ENCODE data around the gene IQGAP1.

Gene IQGAP1

GRCh38 chr15:90531147-90531546 is 143.1 kb downstream of the IQGAP1 start:
- no peak for DNase-seq (ENCODE audit: low spot score)

GRCh38 chr15:90535254-90535653 is 147.2 kb downstream of the IQGAP1 start:
- DNase-seq (ENCODE audit: low spot score): no peak

GRCh38 chr15:90539789-90540188 is 151.7 kb downstream of the IQGAP1 start:
- no peak for DNase-seq (ENCODE audit: low spot score)

- no peak for DNase-seq (ENCODE audit: low spot score)
These were observed 152.7 kb downstream of the IQGAP1 start for GRCh38 chr15:90540768-90541167.

GRCh38 chr15:90545095-90545494 is 157.1 kb downstream of the IQGAP1 start:
- no peak for DNase-seq (ENCODE audit: low spot score)

DNA sequence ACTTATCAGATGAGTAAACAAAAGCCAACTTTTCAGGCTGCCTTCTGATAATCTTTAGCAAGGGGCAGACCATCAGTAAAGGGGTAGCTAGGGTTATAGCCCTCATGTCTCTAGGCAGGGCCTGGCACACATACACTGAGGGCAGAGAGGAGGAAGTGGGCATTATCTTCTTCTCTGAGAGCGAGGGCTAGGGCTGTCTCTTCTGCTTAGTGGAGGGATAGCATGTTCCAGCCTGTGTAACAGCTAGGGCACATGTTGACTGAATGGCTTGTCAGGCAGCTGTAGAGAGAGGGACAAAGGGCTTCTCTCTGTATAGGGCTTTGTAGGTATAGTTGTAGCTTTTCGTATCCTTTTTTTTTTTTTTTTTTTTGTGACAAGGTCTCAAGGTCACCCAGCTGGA is 159.5 kb downstream of the IQGAP1 start:
- no peak for DNase-seq (ENCODE audit: low spot score)

GRCh38 chr15:90550919-90551318 is 162.9 kb downstream of the IQGAP1 start:
- DNase-seq (ENCODE audit: low spot score): no peak

Data from iPS-NIHi11 (cell line).